GM19395 (cell line): Measurements from ENCODE around the gene OR4M2.
A peak's percentile ranks its signal among the peaks of the same experiment; 100 is the strongest.
"Not testable (repeated sequence)": the region's sequence is repeated elsewhere in the genome, so short reads cannot be mapped to it uniquely, and the experiment has no call there.

Experiments
- ATAC-seq: cut with Tn5 transposase; IDR thresholded peaks from one replicate; pipeline ENCODE4 v1.9.1; 2021; ENCODE audit warnings: mild to moderate bottlenecking, moderate library complexity; ENCODE audit not compliant: unreplicated experiment

OR4M2 gene, protein sequence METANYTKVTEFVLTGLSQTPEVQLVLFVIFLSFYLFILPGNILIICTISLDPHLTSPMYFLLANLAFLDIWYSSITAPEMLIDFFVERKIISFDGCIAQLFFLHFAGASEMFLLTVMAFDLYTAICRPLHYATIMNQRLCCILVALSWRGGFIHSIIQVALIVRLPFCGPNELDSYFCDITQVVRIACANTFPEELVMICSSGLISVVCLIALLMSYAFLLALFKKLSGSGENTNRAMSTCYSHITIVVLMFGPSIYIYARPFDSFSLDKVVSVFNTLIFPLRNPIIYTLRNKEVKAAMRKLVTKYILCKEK

DNA sequence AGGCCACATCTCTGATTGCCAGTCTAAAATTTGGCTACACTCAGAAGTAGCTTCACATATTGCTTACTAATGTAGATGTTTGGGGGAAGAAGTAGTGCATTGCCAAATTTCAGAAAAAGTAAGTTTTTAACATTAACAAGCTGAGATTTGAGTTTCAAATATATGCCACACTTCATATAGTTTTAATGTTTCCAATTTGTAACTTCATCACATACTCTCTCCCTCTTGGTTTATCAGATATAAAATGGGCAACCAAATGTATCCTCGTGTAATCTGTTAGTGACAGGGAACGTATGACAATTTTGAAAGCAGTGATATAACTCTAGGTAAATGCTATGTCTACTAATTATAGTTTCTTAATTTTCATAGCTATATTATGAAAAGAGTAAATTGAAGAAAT lies at the start of gene OR4M2:
Gene OR4M2 (plus strand): TSS at position 301 of the 400 bp plus-strand sequence. CDS start 98 bp downstream, at position 399.
- ATAC-seq: not testable (repeated sequence)

- not testable (repeated sequence) for ATAC-seq
Observed at GRCh38 chr15:22069267-22069666, 11.1 kb upstream of the OR4M2 start.

GRCh38 chr15:22081386-22081785 lies 1.1 kb downstream of the OR4M2 start:
- not testable (repeated sequence) for ATAC-seq

DNA sequence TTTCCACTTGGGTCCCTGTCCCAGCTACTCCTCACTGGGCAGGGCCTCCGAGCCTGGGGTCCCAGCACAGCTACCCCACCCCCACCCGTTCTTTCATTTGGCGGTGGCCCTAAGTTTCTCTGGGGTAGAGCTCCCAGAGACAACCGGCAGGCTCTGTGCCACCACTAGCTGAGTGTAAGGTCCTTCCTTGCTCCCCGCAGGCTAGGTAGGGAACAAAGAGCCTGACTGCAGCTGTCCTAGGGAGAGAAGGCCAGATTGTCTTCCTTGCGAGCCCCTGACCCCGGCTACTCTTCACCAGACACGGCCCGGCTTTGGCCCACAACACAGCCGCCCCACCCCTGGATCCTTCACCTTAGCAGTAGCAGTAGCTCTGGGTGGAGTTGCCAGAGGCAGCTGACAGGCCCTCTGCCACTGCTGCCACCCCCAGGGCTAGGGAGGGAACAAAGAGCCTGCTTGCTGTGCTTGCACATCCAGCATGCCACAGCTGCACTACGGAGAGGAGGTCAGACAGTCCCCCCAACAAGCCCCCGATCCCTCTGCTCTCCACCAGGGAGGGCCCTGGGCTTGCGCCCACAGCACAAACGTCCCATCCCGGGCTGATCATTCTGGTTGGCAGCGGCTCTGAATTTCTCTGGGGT lies 18.4 kb downstream of the OR4M2 start:
- peak; percentile 43 for ATAC-seq

DNA sequence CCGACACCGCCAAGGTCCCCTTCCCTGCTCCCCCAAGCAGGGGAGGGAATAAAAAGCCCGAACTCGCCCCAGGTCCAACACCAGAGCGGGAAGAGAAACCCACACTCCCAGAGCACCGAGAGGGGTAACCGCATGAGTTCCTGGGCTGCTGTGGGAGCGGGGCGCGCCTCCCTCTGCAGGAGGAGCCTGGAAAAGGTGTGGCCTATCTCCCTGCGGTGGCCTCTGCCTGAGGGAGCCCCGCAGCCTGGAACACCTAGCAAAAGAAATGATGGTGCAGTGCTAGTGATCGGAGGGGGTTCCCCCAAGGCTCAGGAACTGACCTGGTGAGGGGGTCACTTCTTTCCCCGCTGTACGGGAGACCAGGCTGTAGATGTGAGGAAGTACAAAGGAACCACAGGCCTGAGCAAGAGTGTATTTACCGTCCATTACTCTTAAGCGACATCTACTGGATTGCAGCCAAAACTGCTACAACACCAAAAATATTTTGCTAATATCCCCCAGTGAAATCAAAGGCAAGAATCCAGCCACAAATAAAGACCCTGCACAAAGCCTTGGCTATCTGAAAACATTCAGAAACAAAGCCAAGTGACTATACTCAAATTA lies 19.1 kb downstream of the OR4M2 start:
- ATAC-seq: peak; percentile 93

DNA sequence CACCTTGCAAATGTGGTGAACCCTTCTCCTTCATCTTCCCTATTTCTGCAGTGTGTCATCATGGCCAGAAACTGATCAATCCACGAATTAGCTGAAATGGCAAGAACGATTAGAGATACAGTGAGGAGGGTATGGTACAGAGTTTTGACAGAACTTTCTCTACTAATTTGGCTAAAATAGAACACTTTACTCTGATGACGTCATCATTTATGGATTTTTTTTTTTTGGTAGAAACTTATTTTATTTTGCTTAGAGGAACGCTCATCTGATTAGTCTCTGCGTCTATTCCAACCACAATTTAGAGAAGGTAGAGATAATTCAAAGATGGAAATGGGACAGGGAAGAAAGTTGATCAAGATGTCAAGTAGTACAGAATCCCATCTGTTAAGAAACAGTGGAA lies 41.7 kb downstream of the OR4M2 start:
- ATAC-seq: not testable (repeated sequence)
